OCI-LY1 (cell line): Measurements from ENCODE around the gene GPX3.

Experiments
- H2AFZ ChIP-seq: fragments of 200-600 bp; sonication (generic), shearing (Covaris generic); 2 replicates; pipeline ENCODE4 v1.6.0; 2014; ENCODE audit warnings: antibody characterized with exemption, mild to moderate bottlenecking, low read length
- H3F3A ChIP-seq: fragments of 200-600 bp; sonication (generic), shearing (Covaris generic); 2 replicates; pipeline ENCODE4 v1.6.0; 2014; ENCODE audit warnings: mild to moderate bottlenecking, antibody characterized with exemption, low read length, moderate library complexity; ENCODE audit not compliant: insufficient read depth
- H3K27ac ChIP-seq: fragments of 200-600 bp; sonication (generic); 2 replicates; pipeline ENCODE4 v1.5.1; 2014; ENCODE audit warnings: low read length, mixed run types, mild to moderate bottlenecking, low read depth; ENCODE audit not compliant: poor library complexity, severe bottlenecking
- H3K27me3 ChIP-seq: fragments of 200-600 bp; sonication (generic); 2 replicates; pipeline ENCODE4 v1.6.0; 2014; ENCODE audit warnings: antibody characterized with exemption, mild to moderate bottlenecking, low read length, moderate library complexity; ENCODE audit not compliant: insufficient read depth
- H3K36me3 ChIP-seq: fragments of 200-600 bp; sonication (generic); 2 replicates; pipeline ENCODE4 v1.6.1; 2014; ENCODE audit warnings: mild to moderate bottlenecking, antibody characterized with exemption, low read length, moderate library complexity, mixed read lengths; ENCODE audit not compliant: insufficient read depth
- H3K4me1 ChIP-seq: fragments of 200-600 bp; sonication (generic); 2 replicates; pipeline ENCODE4 v1.5.1; 2014; ENCODE audit warnings: mild to moderate bottlenecking, low read length, moderate library complexity; ENCODE audit not compliant: insufficient read depth, severe bottlenecking
- H3K4me2 ChIP-seq: fragments of 200-600 bp; sonication (generic), shearing (Covaris generic); 2 replicates; pipeline ENCODE4 v1.6.1; 2014; ENCODE audit warnings: low read length
- H3K4me3 ChIP-seq: fragments of 200-600 bp; sonication (generic); 2 replicates; pipeline ENCODE4 v1.5.1; 2014; ENCODE audit warnings: low read length, low read depth, mild to moderate bottlenecking, mixed read lengths; ENCODE audit not compliant: poor library complexity, severe bottlenecking
- H3K79me2 ChIP-seq: fragments of 200-600 bp; shearing (Covaris generic); 2 replicates; pipeline ENCODE4 v1.6.1; 2016; ENCODE audit warnings: mixed run types, low read length, mixed read lengths; ENCODE audit not compliant: insufficient read depth
- H3K9ac ChIP-seq: fragments of 200-600 bp; sonication (generic), shearing (Covaris generic); 2 replicates; pipeline ENCODE4 v1.6.1; 2014; ENCODE audit warnings: mild to moderate bottlenecking, low read length, mixed read lengths
- H3K9me2 ChIP-seq: fragments of 200-600 bp; sonication (generic), shearing (Covaris generic); 2 replicates; pipeline ENCODE4 v1.6.1; 2014; ENCODE audit warnings: low read depth, mild to moderate bottlenecking, low read length, mixed read lengths
- H3K9me3 ChIP-seq: fragments of 200-600 bp; shearing (Covaris generic); 2 replicates; pipeline ENCODE4 v1.6.1; 2014; ENCODE audit warnings: low read length, mixed read lengths
- H4K20me1 ChIP-seq: fragments of 200-600 bp; sonication (generic), shearing (Covaris generic); 2 replicates; pipeline ENCODE4 v1.6.0; 2016; ENCODE audit warnings: mild to moderate bottlenecking, low read length; ENCODE audit not compliant: insufficient read depth
- CTCF ChIP-seq: fragments of 200-600 bp; sonication (generic), shearing (Covaris generic); IDR thresholded peaks from 2 replicates; pipeline ENCODE4 v1.5.1; 2017; ENCODE audit warnings: mild to moderate bottlenecking, antibody characterized with exemption, low read length, moderate library complexity, mixed read lengths
- EZH2 ChIP-seq: fragments of 200-600 bp; sonication (generic), shearing (Covaris generic); IDR thresholded peaks from 2 replicates; pipeline ENCODE4 v1.8.0; 2017; ENCODE audit warnings: borderline replicate concordance, mixed run types, mild to moderate bottlenecking, antibody characterized with exemption, low read length, moderate library complexity, mixed read lengths

Gene GPX3

GRCh38 chr5:151073280-151073679, 52.9 kb downstream of the GPX3 start:
- peaks cover 82% of the 10 kb centered on the region for H3K79me2 ChIP-seq
- no peaks in the 10 kb centered on the region for H3F3A ChIP-seq
- no peak overlapping the region for H2AFZ ChIP-seq
- H3K36me3 ChIP-seq: peaks cover 64% of the 10 kb centered on the region
- no peaks in the 10 kb centered on the region for H3K27me3 ChIP-seq
- no peak overlapping the region for H3K9ac ChIP-seq
- no peaks in the 10 kb centered on the region for H4K20me1 ChIP-seq
- TF ChIP-seq CTCF: no peak
- no peak for TF ChIP-seq EZH2
- no peak overlapping the region for H3K4me2 ChIP-seq
- no peak overlapping the region for H3K4me3 ChIP-seq
- peaks cover 74% of the 10 kb centered on the region for H3K4me1 ChIP-seq
- H3K9me2 ChIP-seq: no peaks in the 10 kb centered on the region
- H3K9me3 ChIP-seq: no peaks in the 10 kb centered on the region
- H3K27ac ChIP-seq: no peak overlapping the region

GRCh38 chr5:151074557-151074956, 54.2 kb downstream of the GPX3 start:
- Histone ChIP-seq H4K20me1 (no peaks in the 10 kb centered on the region), H3K27ac (no peak overlapping the region), H3K27me3 (no peaks in the 10 kb centered on the region), H3K9me2 (no peaks in the 10 kb centered on the region), H3K36me3 (peaks cover 69% of the 10 kb centered on the region), H3K4me2 (no peak overlapping the region), H3K79me2 (peaks cover 91% of the 10 kb centered on the region), H3F3A (no peaks in the 10 kb centered on the region), H3K4me3 (no peak overlapping the region), H3K9ac (no peak overlapping the region), H2AFZ (no peak overlapping the region), H3K4me1 (peaks cover 74% of the 10 kb centered on the region), H3K9me3 (no peaks in the 10 kb centered on the region)
- TF ChIP-seq CTCF: no peak
- no peak for TF ChIP-seq EZH2

- Histone ChIP-seq H3K4me2 (no peak overlapping the region), H3K9me3 (no peaks in the 10 kb centered on the region), H3F3A (no peaks in the 10 kb centered on the region), H3K4me3 (no peak overlapping the region), H3K27ac (peak overlapping the region; percentile 16), H3K79me2 (peaks cover 90% of the 10 kb centered on the region), H3K9me2 (no peaks in the 10 kb centered on the region), H4K20me1 (no peaks in the 10 kb centered on the region), H3K27me3 (no peaks in the 10 kb centered on the region), H3K36me3 (peaks cover 62% of the 10 kb centered on the region), H3K4me1 (peaks cover 67% of the 10 kb centered on the region), H3K9ac (no peak overlapping the region; the same call in 1 of the 2 replicates), H2AFZ (no peak overlapping the region)
- TF ChIP-seq CTCF: no peak
- no peak for TF ChIP-seq EZH2
These were observed 55.4 kb downstream of the GPX3 start for GRCh38 chr5:151075698-151076331.
